ENCODE results near the gene PDK2. TPM values are rescaled to one million over a fixed set of nuclear protein-coding genes. Genes with fewer than 3 reads are reported as not detected.

PDK2 gene
- total RNA-seq, 8 experiments from 2014 or later: 7.1 to 53.4 (median 10.7) TPM

GRCh38 chr17:50110591-50111349, 15.6 kb downstream of the PDK2 start:
- 70 to 93% (median 87%) methylated on average over 2 to 6 of the region's 19 CpGs; no CpG with 5 or more reads in 6 of the 10 experiments for WGBS, 10 experiments
- Histone ChIP-seq H3K27ac (no peak overlapping the region), H3K4me1 (replicated peaks in 1 of 2) (peaks cover 13 to 16% of the 10 kb centered on the region in 2 donors), H3K4me3 (no peak overlapping the region)
- peak in 4 of 8 experiments; percentile 42 to 60 (median 50) for ATAC-seq (replicated peaks in 6 of 8)
- in situ Hi-C loops (cut with MboI; ENCODE audit: low pct_unique_long_range_greater_than_20kb in 2 of 9, low sequenced_read_pairs in 9 of 9, unreplicated experiment in 9 of 9): no loop called here

DNA sequence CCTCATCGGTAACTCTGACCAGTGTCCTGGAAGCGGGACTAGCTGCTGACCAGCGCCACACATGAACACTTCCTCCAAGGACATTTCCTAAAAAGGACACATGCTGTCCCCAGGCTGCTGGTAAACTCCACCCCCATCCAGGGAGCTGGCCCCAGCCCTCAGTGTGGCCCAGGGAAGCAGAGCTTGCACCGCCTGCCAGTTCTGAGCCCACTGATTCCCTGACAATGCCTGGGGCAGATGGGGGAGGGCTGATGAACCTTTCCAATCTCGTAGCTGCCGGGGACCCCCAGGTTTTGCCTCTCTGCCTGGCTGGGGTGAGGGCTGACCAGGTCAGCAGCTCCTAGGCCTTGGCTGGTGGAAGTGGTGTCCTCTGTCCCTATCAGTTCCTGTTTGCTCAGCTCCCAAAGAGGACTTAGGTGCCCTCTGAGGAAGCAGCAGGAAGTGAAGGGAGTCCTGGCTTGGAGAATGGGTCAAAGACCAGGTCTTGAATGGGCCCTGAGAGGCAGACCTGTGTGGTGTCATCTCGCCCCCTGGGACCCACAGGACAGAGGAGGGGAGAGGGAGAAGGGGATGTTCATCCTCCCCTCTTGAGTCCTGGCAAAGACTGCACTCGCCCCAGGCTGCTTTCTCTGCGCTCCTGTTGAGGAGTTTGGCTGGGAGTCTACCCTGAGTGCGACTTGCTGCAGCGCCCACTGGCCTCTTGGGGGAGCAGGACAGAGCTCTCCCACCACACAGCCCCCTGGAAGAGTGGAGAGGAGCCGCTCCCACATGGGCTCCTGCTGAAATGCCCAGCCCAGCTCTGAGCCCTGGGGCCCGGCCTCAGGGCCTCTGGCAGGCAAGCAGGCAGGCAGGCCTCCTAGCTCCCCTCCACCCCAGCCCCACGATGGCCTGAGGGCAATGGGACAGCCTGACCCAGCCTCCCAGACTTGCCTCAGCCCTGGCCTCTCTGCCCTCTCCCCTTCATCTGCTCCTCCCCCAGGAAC, 16.8 kb downstream of the PDK2 start:
- in situ Hi-C loops (cut with MboI; ENCODE audit: low pct_unique_long_range_greater_than_20kb in 2 of 9, low sequenced_read_pairs in 9 of 9, unreplicated experiment in 9 of 9): no loop called here
- Histone ChIP-seq H3K4me3 (no peak overlapping the region), H3K27ac (peak overlapping the region; percentile 21 to 81), H3K4me1 (replicated peaks in 1 of 2) (peaks cover 13 to 16% of the 10 kb centered on the region in 2 donors)
- WGBS, 10 experiments: 0 to 86% (median 38%) methylated on average over 1 to 9 of the region's 14 CpGs; no CpG with 5 or more reads in 2 of the 10 experiments
- ATAC-seq (replicated peaks in 6 of 8): peak; percentile 16 to 86 (median 74)

- H3K4me1 ChIP-seq (replicated peaks in 1 of 2): peaks cover 16 to 17% of the 10 kb centered on the region in 2 donors
- in situ Hi-C loops (cut with MboI; ENCODE audit: low pct_unique_long_range_greater_than_20kb in 2 of 9, low sequenced_read_pairs in 9 of 9, unreplicated experiment in 9 of 9): no loop called here
- no peak for ATAC-seq (replicated peaks in 6 of 8)
- H3K27ac ChIP-seq: no peak overlapping the region
- no peak overlapping the region for H3K4me3 ChIP-seq
- WGBS, 10 experiments: 80 to 94% (median 88%) methylated on average over 2 to 10 of the region's 17 CpGs; no CpG with 5 or more reads in 5 of the 10 experiments
These were observed 17.5 kb downstream of the PDK2 start for GRCh38 chr17:50112694-50113093.

DNA sequence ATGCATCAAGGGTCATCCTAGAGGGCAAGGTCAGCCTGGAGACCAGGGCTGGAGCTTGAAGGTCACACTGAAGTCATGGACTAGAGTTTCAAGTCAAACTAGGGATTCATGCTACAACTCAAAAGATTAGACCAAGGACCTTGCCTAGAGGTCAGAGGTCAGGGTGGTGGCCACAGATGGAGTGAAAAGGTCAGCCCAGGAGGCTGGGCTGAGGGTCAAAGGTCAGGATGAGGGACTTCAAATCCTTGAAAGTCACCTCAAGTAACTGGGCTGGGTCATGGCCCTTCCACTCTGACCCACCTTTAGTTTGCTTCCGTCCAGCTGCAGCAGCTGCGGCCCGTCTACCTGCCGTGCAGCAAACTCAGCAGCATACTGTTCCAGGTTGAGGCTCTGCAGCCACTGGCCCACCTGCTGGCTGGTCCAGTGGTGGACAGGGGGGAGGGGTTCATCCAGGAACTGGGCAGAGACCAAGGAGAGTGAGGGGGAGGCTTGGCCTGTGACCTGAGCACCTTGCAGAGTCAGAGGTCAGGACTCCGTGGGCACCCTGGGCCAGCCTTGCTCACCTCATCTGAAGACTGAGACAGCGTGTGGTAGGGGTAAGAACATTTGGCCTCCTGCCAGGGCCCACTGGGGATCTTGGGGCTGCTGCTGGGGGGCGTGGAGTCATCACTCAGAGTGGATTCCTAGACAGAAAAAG, 18.6 kb downstream of the PDK2 start:
- H3K27ac ChIP-seq: no peak overlapping the region
- H3K4me3 ChIP-seq: no peak overlapping the region
- WGBS, 10 experiments: 92 to 100% (median 95%) methylated on average over 1 to 6 of the region's 7 CpGs; no CpG with 5 or more reads in 5 of the 10 experiments
- ATAC-seq (replicated peaks in 6 of 8): no peak
- H3K4me1 ChIP-seq (replicated peaks in 1 of 2): peaks cover 16 to 17% of the 10 kb centered on the region in 2 donors
- in situ Hi-C loops (cut with MboI; ENCODE audit: low pct_unique_long_range_greater_than_20kb in 2 of 9, low sequenced_read_pairs in 9 of 9, unreplicated experiment in 9 of 9): no loop called here

- in situ Hi-C loops (cut with MboI; ENCODE audit: low pct_unique_long_range_greater_than_20kb in 2 of 9, low sequenced_read_pairs in 9 of 9, unreplicated experiment in 9 of 9): no loop called here
- no peak overlapping the region for H3K27ac ChIP-seq
- WGBS, 10 experiments: 20 to 100% (median 80%) methylated on average over 1 to 3 of the region's 4 CpGs; no CpG with 5 or more reads in 5 of the 10 experiments
- peaks cover 16 to 17% of the 10 kb centered on the region in 2 donors for H3K4me1 ChIP-seq (replicated peaks in 1 of 2)
- ATAC-seq (replicated peaks in 6 of 8): no peak
- no peak overlapping the region for H3K4me3 ChIP-seq
These were observed 19.2 kb downstream of the PDK2 start for GRCh38 chr17:50114401-50114800.

GRCh38 chr17:50114849-50115357, 19.8 kb downstream of the PDK2 start:
- H3K4me1 ChIP-seq (replicated peaks in 1 of 2): peaks cover 16 to 17% of the 10 kb centered on the region in 2 donors
- 8 to 62% (median 23%) methylated on average over 1 to 6 of the region's 6 CpGs; no CpG with 5 or more reads in 2 of the 10 experiments for WGBS, 10 experiments
- ATAC-seq (replicated peaks in 6 of 8): peak in 4 of 8 experiments; percentile 4 to 45 (median 29)
- H3K27ac ChIP-seq: no peak overlapping the region
- in situ Hi-C loops (cut with MboI; ENCODE audit: low pct_unique_long_range_greater_than_20kb in 2 of 9, low sequenced_read_pairs in 9 of 9, unreplicated experiment in 9 of 9): no loop called here
- H3K4me3 ChIP-seq: no peak overlapping the region

DNA sequence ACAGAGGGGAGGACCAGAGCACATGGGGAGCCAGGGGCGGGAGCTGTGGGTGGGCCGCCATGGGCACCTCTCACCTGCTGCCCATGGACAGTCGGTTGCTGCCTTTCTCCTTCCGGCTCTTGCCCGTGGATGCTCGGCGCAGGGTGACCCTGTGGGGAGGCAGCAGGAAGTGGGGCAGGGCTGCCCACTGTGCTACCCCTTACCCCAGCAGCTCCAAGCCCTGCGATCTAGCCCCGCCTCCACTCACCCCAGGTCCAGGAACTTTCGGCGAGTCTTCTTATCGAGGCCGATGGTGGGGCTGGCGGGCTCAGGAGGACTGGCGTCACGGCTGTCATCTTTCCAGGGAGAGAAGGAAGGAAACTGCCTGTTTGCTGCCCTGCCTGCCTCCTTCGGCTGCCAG, 20.6 kb downstream of the PDK2 start:
- 80 to 100% (median 87%) methylated on average over 1 to 3 of the region's 17 CpGs; no CpG with 5 or more reads in 6 of the 10 experiments for WGBS, 10 experiments
- no peak for ATAC-seq (replicated peaks in 6 of 8)
- no peak overlapping the region for H3K27ac ChIP-seq
- H3K4me3 ChIP-seq: no peak overlapping the region
- peaks cover 15 to 17% of the 10 kb centered on the region in 2 donors for H3K4me1 ChIP-seq (replicated peaks in 1 of 2)
- in situ Hi-C loops (cut with MboI; ENCODE audit: low pct_unique_long_range_greater_than_20kb in 2 of 9, low sequenced_read_pairs in 9 of 9, unreplicated experiment in 9 of 9): no loop called here

DNA sequence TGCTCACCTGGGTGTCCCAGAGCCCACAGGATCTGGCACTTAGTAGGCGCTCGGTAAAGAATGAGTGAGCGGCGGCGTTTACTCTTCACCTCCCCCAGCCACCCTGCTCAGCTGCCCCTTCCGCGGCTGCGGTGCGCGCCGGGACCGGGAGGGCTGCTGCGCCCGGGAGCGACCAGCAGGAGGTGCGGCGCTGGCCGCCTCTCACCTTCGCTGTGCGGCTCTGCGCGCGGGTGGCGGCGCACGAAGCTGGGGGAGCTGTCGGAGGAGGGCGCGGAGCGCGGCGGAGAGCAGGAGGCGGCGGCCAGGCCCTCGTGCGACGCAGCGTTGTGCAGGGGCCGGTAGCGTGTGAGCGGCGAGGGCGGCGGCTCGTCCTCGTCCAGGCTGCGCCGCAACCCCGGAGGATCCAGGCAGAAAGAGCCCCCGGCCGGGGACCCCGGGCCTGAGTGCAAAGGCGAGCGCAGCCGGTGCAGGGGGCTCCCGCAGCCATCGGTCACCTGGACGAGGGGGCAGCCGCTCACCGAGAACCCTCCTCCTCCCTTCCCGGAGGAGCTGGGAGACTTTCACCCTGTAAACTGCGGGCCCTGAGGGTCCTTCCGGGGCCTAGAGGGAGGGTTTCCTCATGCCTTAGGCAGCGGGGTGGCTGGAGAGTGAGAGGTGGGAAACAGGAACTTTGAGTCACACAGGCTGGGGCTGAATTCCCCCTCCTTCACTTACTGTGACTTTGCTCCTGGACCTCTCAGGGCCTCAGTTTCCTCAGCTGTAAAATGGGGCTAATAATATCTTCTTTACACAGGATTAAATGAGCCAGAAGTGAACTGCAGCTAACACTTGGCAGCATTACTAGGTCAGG, 22.3 kb downstream of the PDK2 start:
- H3K27ac ChIP-seq: peak overlapping the region in 1 of 2 donors; percentile 8
- peaks cover 0 to 4% of the 10 kb centered on the region in 2 donors for H3K4me1 ChIP-seq (replicated peaks in 1 of 2)
- peak; percentile 59 to 96 (median 90) for ATAC-seq (replicated peaks in 6 of 8)
- in situ Hi-C loops (cut with MboI; ENCODE audit: low pct_unique_long_range_greater_than_20kb in 2 of 9, low sequenced_read_pairs in 9 of 9, unreplicated experiment in 9 of 9): no loop called here
- WGBS, 10 experiments: 3% methylated on average over 8 of the region's 64 CpGs; no CpG with 5 or more reads in 9 of the 10 experiments
- H3K4me3 ChIP-seq: peak overlapping the region in 1 of 5 donors; percentile 1

- H3K27ac ChIP-seq: no peak overlapping the region
- no peak overlapping the region for H3K4me3 ChIP-seq
- H3K4me1 ChIP-seq (replicated peaks in 1 of 2): peaks cover 3 to 7% of the 10 kb centered on the region in 2 donors
- 67 to 100% (median 90%) methylated on average over 1 to 13 of the region's 23 CpGs; no CpG with 5 or more reads in 4 of the 10 experiments for WGBS, 10 experiments
- in situ Hi-C loops (cut with MboI; ENCODE audit: low pct_unique_long_range_greater_than_20kb in 2 of 9, low sequenced_read_pairs in 9 of 9, unreplicated experiment in 9 of 9): no loop called here
- no peak for ATAC-seq (replicated peaks in 6 of 8)
These were observed 23.1 kb downstream of the PDK2 start for GRCh38 chr17:50118076-50118827.

DNA sequence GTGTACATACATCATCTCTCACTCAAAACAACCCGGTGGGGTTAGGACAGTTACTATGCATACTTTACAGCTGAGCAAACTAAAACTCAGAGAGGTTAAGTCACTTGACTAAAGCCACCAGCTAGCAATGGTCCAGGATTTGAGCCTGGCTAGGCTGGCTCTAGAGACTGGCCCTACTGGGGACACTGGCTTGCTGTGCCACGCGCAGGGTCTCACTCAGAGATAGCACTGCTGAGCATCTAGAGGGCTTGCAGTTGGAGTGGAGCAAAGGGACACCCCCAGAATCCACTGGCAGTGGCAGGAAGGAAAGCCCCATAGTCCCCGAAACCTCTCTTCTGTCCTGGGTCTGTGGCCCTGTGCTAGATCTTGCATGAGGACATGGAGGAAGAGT, 23.7 kb downstream of the PDK2 start:
- peaks cover 9 to 13% of the 10 kb centered on the region in 2 donors for H3K4me1 ChIP-seq (replicated peaks in 1 of 2)
- H3K4me3 ChIP-seq: no peak overlapping the region
- in situ Hi-C loops (cut with MboI; ENCODE audit: low pct_unique_long_range_greater_than_20kb in 2 of 9, low sequenced_read_pairs in 9 of 9, unreplicated experiment in 9 of 9): no loop called here
- no peak for ATAC-seq (replicated peaks in 6 of 8)
- H3K27ac ChIP-seq: no peak overlapping the region
- 60 to 88% (median 70%) methylated on average over 1 to 2 of the region's 4 CpGs; no CpG with 5 or more reads in 6 of the 10 experiments for WGBS, 10 experiments

Measured in motor neuron (in vitro differentiated cells).